GM21423 (cell line): ENCODE data around the gene LILRA5.
"Not testable (repeated sequence)": the region's sequence is repeated elsewhere in the genome, so short reads cannot be mapped to it uniquely, and the experiment has no call there.

Source experiments
- ATAC-seq: cut with Tn5 transposase; IDR thresholded peaks from one replicate; pipeline ENCODE4 v1.9.1; 2021; ENCODE audit warnings: mild to moderate bottlenecking, moderate library complexity; ENCODE audit not compliant: unreplicated experiment

Gene LILRA5

DNA sequence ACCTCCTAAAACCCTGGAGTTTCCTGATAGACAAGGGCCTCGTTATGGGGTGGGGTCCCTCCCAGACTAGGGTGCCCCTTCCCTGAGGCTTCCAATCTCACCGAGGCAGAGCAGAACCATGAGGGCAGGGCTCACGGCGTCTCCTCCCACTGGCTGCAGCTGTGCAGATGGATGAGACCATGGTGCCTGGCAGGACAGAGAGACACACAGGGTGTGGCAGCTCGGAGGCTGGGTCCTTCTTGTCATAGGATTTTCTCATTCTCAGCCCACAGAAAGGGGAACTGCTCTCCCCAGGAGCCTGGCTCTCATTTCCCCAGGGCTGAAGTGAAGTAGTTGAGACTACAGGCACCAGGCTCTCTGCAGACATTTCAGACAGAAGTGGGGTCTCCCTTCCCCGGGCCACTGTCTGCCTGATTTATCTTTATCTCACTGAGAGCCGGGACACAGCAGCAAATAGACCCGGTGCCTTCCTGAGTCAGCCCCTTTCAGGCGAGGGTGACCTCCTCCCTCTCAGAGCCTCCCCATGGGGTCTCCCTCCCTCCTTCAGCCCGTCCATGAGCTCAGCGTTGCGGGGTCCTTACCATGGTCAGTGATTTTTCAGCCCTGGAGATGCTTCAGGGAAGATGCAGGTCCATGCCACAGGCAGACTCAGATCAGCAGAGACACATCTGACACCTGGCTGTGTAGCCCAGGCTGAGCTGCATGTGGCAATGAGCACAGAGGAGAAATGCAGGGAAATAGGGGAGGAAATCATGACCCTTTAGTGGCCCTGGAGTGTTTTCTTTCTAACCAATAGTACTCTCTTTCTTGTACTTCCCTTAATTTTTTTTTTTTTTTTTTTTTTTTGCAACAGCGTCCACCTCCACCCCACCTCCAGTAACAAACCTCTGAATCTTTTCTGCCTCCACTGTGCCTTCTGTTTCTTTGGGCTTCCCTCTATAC is at the start of gene LILRA5:
Gene LILRA5, minus strand, starts transcription at position 731 of the 942 bp plus-strand sequence. Its CDS starts 147 bp downstream, at position 584.
- no peak for ATAC-seq

DNA sequence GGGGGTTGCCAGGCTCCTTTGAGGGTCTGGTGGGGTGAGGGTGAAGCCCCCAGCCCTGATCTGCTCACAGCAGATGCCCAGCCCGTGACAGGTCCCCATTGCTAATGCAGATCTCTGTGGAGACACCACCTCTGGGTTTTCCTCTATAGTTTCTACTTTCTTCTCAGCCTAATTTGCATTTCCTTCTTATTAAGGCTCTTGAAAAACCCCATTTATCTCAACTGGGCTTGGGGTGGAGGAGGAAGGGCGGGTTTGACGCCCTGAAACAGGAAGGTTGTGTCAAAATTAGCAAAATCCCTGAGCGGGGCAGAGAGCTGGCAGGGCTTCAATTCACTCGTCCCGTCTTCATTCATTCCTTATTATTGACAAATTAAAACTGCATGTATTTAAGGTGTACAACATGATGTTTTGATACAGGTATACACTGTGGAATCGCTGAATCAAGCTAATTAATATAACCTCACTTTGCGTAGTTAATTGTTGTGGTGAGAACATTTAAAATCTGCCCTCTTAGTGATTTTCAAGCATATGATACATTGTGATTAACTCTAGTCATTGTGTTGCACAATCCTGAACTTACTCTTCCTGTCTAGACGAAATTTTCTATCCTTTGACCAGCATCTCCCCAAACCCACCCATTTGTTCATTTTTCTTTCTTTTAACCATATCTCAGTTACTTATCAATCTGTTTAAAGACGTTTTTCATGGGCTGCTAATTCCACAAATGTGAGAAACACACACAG is 48.9 kb upstream of the LILRA5 start:
- ATAC-seq: not testable (repeated sequence)

DNA sequence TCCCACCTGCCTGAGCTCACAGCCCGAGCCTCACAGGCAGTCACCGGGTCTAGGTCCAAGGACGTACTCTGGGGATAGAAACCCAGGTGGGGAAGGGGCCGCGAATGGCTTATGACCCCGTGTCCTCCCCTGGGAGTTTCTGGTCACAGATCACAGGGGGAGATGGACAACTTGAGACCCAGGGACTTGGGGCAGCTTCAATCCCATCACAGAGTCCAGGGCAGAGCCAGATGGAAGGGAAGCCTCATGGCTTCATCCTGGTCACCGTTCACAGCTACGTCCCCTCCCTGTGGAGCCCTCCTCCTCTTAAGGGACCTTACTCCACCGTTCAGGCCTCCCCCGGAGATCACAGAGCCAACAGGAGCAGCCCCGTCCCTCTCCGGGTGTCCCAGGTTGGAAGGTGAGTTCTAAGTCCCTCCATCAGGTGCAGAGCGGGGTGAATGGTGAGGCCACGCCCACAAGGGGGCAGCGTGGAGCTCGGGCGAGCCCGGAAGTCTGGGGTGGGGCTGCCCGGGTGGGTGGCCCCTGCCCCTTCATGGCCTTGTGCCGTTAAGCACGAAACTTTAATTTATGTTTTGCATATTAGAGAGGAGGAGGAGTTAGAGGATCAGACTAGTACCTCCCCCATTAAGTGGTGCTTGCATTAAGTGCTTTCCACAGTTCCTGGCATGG is 46.3 kb upstream of the LILRA5 start:
- peak; percentile 51 for ATAC-seq

- no peak for ATAC-seq
These were observed 44.4 kb upstream of the LILRA5 start for GRCh38 chr19:54357381-54357780.

DNA sequence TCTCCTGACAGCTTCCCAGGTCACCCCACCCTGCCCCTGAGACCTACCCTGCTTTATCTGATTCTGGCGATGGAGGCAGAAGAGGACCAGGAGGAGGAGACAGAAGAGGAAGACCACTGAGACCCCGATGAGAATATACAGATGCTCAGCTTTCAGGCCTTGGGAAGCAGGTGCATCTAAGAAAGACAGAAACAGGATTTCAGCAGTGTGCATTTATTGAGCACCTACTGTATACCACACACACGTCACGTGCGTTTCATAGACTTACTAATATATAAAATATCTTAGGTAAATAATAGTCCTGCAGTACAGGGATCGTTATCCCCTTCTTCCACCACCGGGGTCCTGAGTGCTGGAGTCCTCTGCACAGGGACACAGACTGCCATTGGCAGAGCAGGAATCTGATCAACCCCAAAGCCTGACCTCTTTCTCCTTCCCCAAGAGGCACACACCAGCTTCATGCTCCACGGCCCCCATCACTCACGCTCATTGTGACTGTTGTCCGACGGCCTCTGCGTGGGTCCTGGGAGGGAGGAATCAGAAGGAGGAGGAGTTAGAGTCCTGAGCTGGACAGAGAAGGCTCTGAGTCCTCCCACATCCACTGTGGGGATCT is 43.6 kb upstream of the LILRA5 start:
- ATAC-seq: no peak

DNA sequence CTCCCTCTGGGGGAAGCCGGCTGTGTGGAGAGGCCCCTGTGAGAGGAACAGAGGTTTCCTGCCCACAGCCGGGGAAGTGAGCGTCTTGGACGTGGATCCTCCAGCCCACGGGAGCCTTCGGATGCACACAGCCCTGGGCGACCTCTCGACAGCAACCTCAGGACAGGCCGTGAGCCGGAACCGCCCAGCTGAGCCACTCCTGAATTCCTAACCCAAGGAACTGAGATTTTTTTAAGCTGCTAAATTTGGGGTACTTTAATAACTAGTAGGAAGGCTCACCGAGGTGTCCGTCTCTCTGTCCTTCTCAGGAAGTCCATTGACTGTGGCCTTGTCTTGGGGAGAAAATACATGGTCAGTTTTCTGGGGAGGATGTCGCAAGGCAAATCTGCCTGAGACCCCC is 42.7 kb upstream of the LILRA5 start:
- no peak for ATAC-seq

DNA sequence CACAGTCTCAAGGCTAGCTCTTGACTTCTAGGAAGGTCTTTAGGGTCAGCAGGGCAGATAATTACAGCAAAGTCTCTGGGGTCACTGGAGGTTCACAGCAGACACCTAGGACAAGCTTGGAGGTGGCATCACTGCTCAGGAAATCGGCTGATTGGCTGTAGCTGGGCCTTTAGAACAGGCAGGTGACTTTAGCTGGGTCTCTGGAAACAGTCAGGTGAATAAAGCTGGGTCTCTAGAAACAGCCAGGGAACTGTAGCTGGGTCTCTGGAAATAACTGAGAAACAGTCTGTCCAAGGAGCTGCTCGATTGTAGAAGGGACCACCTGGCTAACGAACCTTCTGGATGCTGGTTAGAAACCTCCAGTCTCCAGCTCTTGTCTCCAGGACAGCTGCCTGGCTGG is 41.8 kb upstream of the LILRA5 start:
- ATAC-seq: no peak

GRCh38 chr19:54352546-54352945 is 39.6 kb upstream of the LILRA5 start:
- no peak for ATAC-seq

- no peak for ATAC-seq
These were observed 39.1 kb upstream of the LILRA5 start for GRCh38 chr19:54352041-54352440.

DNA sequence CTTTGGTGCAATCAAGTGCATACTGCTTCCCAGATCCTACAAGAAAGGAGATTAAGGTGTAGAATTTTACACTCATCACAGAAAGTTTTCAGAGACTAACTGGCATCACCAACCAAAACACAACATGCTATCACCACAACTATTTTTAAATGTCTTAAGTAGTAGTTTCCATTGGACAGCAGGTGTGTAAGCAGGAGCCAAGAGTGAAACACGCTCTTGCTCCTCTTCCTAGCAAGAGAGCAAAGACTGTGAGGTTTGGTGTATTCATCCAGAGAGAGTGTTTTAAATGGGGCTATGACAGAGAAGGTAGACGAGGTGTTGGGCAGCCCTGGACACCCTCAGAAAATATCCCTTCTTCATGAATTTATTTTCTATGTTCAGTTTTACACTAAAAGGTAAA is 38.5 kb upstream of the LILRA5 start:
- ATAC-seq: no peak

DNA sequence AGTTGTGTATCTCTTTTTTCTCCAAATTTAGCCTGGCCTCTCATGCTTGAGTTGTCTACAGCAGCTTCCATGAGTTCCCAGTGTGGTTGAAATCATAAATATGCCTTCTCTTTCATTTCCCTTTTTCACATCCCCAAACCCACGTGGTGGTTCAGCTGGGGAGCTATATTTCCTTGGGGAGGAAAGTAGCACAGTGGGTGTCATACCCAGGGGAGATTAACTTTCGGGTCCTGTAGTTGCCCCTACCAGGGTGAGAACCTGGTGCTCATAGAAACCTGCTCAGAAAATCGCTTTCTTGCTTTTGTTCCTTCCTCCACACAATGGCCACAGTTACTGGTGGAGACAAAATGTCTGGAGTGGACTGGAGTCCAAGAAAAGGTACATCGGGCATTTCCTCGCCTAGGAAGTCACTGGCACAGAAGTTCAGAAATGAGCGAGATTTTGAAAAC is 33.0 kb upstream of the LILRA5 start:
- no peak for ATAC-seq

- no peak for ATAC-seq
These were observed 30.9 kb upstream of the LILRA5 start for GRCh38 chr19:54343868-54344267.

DNA sequence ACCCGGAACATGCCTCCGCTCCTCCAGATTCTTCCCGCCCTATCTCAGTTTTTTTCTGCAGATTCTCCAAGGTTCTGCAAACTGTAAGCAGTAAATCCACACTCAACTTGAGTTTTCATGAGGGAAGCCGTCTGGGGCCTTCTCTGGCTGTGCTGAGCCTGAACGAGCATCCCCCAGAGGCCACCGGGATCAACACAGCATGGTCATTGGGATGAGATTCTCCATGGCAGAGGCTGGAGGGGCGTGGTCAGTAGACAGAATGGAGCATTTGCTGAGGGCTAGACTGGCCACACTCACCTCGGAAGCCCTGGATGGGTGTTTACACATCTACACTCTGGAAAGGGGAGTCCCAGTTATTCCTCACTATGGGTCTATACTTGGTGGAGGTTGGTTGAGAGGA is 28.3 kb upstream of the LILRA5 start:
- ATAC-seq: no peak

GRCh38 chr19:54339646-54340358 is 26.8 kb upstream of the LILRA5 start:
- ATAC-seq: no peak

GRCh38 chr19:54338521-54338920 is 25.6 kb upstream of the LILRA5 start:
- ATAC-seq: no peak

DNA sequence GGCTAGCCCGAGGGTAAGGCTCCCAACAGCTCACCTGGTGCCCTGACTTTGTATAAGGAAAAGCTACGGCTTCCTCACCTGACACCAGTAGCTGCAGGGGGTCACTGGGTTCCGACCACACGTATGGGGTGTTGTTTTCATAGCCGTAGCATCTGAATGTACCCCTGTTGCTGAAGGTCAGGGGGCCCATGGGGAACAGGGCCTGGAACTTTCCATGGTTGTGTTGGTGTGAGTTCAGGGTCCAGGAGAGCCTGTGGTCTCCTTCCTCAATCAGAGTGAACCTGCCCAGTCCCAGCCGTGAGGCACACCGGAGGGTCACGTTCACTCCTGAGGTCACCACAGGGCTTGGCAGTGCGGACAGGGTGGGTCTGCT is 24.9 kb upstream of the LILRA5 start:
- no peak for ATAC-seq

GRCh38 chr19:54336893-54337857 is 24.2 kb upstream of the LILRA5 start:
- no peak for ATAC-seq

DNA sequence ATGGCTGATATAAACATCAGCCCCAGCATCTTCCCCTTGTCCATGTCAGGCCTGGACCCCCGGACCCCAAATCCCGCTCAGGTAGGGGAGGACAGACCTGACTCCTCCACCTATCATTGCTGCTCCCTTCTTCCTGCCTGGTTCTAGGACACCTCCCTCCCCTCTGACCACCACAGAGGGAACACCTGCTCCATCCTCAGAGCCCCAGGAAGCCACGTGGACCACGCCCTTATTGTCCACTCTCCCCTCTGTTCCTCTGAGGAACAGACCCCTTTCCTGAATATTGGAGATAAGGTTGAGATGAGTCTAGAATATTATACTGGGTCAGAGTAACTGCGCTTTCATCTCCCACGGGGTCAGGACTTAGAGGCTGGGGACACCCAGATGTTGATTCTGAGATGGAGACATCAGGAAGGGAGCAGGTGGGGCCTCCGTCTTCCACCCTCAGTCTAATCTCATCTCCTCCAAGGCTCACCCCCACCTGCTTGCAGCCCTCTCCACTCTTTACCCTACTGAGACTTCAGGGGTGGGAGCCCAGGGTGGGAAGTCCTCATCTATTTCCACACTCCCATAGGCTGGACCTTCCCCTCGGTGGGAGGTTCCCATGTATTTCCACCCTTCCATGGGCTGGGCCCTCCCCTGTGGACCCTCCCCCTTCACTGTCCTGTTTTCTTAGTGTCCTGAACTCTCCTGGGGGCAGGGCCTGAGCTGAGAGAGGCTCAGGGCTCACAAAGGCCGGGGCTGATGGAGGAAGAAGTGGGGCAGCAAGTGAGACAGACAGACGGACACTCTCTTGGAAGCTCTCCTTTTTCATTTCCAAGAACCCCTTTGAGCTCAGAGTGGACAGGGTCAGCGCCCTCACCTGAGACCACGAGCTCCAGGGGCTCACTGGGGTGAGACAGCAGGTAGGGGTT is 23.3 kb upstream of the LILRA5 start:
- no peak for ATAC-seq
